H1 (cell line): ENCODE results near the gene RADIL. TPM values are rescaled to one million over a fixed set of nuclear protein-coding genes. Genes with fewer than 3 reads are reported as not detected.

Experiments
- CHD7 ChIP-seq: fragments of 300-600 bp; sonication (generic); IDR thresholded peaks from 2 replicates; pipeline ENCODE4 v1.7.1; 2012; ENCODE audit warnings: low read length, moderate library complexity, mild to moderate bottlenecking, inconsistent platforms; ENCODE audit not compliant: insufficient replicate concordance
- E2F6 ChIP-seq: IDR thresholded peaks from 2 replicates; pipeline ENCODE4 v1.6.1; 2012; ENCODE audit warnings: inconsistent platforms
- POLR2AphosphoS5 ChIP-seq: IDR thresholded peaks from 2 replicates; pipeline ENCODE4 v1.6.1; 2011; ENCODE audit warnings: low read depth, low read length
- polyA plus RNA-seq, 7 experiments: library from polyadenylated mRNA; depleted of rRNA in 3 of 7; stranded (reverse) in 5 of 7; unstranded in 2 of 7; fragments of >200 nt in 5 of 7; fragments of 200-250 nt in 2 of 7; gene quantifications; 1 replicate in 5 of 7; 2 replicates in 1 of 7; 4 replicates in 1 of 7; pipeline versions ENCODE4 v1.2.1 to v1.2.3, GENCODE V29; 2011 to 2013; ENCODE audit warnings: missing spikeins in 2 of 7, mixed read lengths in 2 of 7
- total RNA-seq: library from RNA; stranded (reverse); fragmentation: NEBNext Ultra II Directional; extraction: Animal tissue kit (Norgen Biotek cat#: 25700); gene quantifications from 2 replicates; pipeline ENCODE4 v1.2.1, GENCODE V29; 2021

Gene RADIL
- total and polyA plus RNA-seq, 2 of the 8 experiments (the other 6 are each of a cell fraction or from before 2014, with no cell fraction given): 5.0 to 5.4 TPM

- TF ChIP-seq CHD7 (no peak), E2F6 (peak; percentile 34; the same call in 1 of the 2 replicates), POLR2AphosphoS5 (peak; percentile 51; the same call in 1 of the 2 replicates)
- TF ChIP-seq, all 59 proteins: peak for 7
These were observed 90.9 kb downstream of the RADIL start (continued) for GRCh38 chr7:4792537-4793126.
